Hippocampal formation (tissue), 2 donors: ENCODE results near the gene RUBCN.
"Not testable (repeated sequence)": the region's sequence is repeated elsewhere in the genome, so short reads cannot be mapped to it uniquely, and the experiment has no call there.

Experiments
- DNase-seq, 2 donors: peaks; one replicate each; lab custom pipeline; 2025; lab: John Stamatoyannopoulos, UW

RUBCN gene

GRCh38 chr3:197685546-197685945 is 51.2 kb downstream of the RUBCN start:
- no peak for DNase-seq

GRCh38 chr3:197683191-197683590 is 53.5 kb downstream of the RUBCN start:
- DNase-seq: no peak

- no peak for DNase-seq
Observed at GRCh38 chr3:197682713-197683112, 54.0 kb downstream of the RUBCN start.

GRCh38 chr3:197680955-197681521 is 55.7 kb downstream of the RUBCN start:
- DNase-seq: no peak

GRCh38 chr3:197675951-197676350 is 60.8 kb downstream of the RUBCN start:
- DNase-seq: no peak

- DNase-seq: no peak
Observed at GRCh38 chr3:197675563-197675860, 61.2 kb downstream of the RUBCN start.

- no peak for DNase-seq
Observed at GRCh38 chr3:197674741-197675562, 61.8 kb downstream of the RUBCN start.

- no peak for DNase-seq
Observed at GRCh38 chr3:197673170-197673569, 63.5 kb downstream of the RUBCN start.

- no peak for DNase-seq
Observed at GRCh38 chr3:197670361-197670760, 66.3 kb downstream of the RUBCN start.

GRCh38 chr3:197667968-197668367 is 68.7 kb downstream of the RUBCN start:
- DNase-seq: no peak

GRCh38 chr3:197667293-197667692 is 69.4 kb downstream of the RUBCN start:
- not testable (repeated sequence) for DNase-seq

- DNase-seq: not testable (repeated sequence)
Observed at GRCh38 chr3:197666221-197666842, 70.4 kb downstream of the RUBCN start.

- not testable (repeated sequence) for DNase-seq
Observed at GRCh38 chr3:197665549-197665948, 71.2 kb downstream of the RUBCN start.

GRCh38 chr3:197665142-197665491 is 71.6 kb downstream of the RUBCN start:
- not testable (repeated sequence) for DNase-seq

- DNase-seq: not testable (repeated sequence)
Observed at GRCh38 chr3:197664414-197665141, 72.1 kb downstream of the RUBCN start.

- DNase-seq: not testable (repeated sequence)
Observed at GRCh38 chr3:197663367-197664140, 73.2 kb downstream of the RUBCN start.

- not testable (repeated sequence) for DNase-seq
Observed at GRCh38 chr3:197662352-197662751, 74.4 kb downstream of the RUBCN start.

- DNase-seq: not testable (repeated sequence)
Observed at GRCh38 chr3:197661874-197662273, 74.8 kb downstream of the RUBCN start.

- DNase-seq: not testable (repeated sequence)
Observed at GRCh38 chr3:197661234-197661834, 75.4 kb downstream of the RUBCN start.

GRCh38 chr3:197659701-197660100 is 77.0 kb downstream of the RUBCN start:
- not testable (repeated sequence) for DNase-seq

- not testable (repeated sequence) for DNase-seq
Observed at GRCh38 chr3:197659144-197659543, 77.6 kb downstream of the RUBCN start.
